Measurements from ENCODE around the gene PNLDC1.
"Not testable (repeated sequence)": the region's sequence is repeated elsewhere in the genome, so short reads cannot be mapped to it uniquely, and the experiment has no call there.

Gene PNLDC1

DNA sequence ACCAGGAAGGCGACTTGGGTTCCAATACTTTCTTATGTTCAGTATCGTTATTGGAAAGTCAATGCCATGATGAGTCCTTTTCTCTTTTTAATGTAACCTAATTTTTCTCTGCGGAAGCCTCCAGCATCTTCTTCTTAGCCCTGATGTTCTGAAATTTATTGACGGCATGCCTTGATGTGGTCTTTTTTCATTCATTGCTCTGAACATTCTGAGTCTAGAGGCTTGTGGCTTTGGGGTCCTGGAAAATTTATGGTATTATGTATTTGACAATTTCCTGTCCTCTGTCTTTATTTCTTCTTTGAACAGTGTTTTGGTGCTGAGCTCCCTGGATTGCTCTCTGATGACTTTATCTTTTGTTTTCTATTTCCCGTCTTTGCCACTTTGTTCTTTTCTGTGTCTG, 62.0 kb downstream of the PNLDC1 start:
- Histone ChIP-seq H3K9me2 (replicated peaks; ENCODE audit: insufficient read depth, low read length) (no peaks in the 10 kb centered on the region), H3K36me3 (replicated peaks; ENCODE audit: insufficient read depth, low read length) (no peaks in the 10 kb centered on the region), H3K4me3 (ENCODE audit: low read length) (no peak overlapping the region), H4K20me1 (ENCODE audit: insufficient read depth, low read length) (no peaks in the 10 kb centered on the region), H3K9me3 (replicated peaks; ENCODE audit: insufficient read depth, low read length) (no peaks in the 10 kb centered on the region), H3F3A (ENCODE audit: insufficient read depth, low read length) (no peaks in the 10 kb centered on the region), H3K4me1 (ENCODE audit: low read length) (no peaks in the 10 kb centered on the region), H3K27ac (ENCODE audit: low read length) (no peak overlapping the region), H2AFZ (ENCODE audit: low read length) (no peak overlapping the region), H3K9ac (ENCODE audit: low read length) (no peak overlapping the region), H3K4me2 (ENCODE audit: low read depth, low read length) (no peak overlapping the region), H3K79me2 (ENCODE audit: low read length) (no peaks in the 10 kb centered on the region), H3K27me3 (replicated peaks; ENCODE audit: insufficient read depth, low read length) (no peaks in the 10 kb centered on the region)
- no peak for DNase-seq
- TF ChIP-seq EZH2 (optimal IDR thresholded peaks at IDR 0.05; ENCODE audit: low read depth, low read length): no peak
- TF ChIP-seq, protein P1, sequence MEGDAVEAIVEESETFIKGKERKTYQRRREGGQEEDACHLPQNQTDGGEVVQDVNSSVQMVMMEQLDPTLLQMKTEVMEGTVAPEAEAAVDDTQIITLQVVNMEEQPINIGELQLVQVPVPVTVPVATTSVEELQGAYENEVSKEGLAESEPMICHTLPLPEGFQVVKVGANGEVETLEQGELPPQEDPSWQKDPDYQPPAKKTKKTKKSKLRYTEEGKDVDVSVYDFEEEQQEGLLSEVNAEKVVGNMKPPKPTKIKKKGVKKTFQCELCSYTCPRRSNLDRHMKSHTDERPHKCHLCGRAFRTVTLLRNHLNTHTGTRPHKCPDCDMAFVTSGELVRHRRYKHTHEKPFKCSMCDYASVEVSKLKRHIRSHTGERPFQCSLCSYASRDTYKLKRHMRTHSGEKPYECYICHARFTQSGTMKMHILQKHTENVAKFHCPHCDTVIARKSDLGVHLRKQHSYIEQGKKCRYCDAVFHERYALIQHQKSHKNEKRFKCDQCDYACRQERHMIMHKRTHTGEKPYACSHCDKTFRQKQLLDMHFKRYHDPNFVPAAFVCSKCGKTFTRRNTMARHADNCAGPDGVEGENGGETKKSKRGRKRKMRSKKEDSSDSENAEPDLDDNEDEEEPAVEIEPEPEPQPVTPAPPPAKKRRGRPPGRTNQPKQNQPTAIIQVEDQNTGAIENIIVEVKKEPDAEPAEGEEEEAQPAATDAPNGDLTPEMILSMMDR (IDR thresholded peaks at IDR 0.05; ENCODE audit: low read length): no peak
- no peak for TF ChIP-seq EZH2phosphoT487 (IDR thresholded peaks at IDR 0.05; ENCODE audit: low read length)

DNA sequence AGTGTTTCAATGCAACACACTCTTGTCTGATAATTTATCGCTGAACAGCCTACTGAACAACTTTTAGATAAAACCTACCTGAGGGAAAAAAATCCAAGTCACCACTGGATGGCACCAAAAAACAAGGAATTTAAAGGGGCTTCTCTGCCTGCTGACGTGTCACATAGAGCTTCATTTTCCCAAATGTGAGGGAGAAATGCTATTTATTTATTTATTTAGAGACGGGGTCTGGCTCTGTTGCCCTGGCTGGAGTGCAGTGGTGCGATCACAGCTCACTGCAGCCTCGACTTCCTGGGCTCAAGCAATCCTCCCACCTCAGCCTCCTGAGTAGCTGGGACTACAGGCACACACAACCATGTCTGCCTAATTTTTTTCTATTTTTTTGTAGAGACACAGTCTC, 63.3 kb downstream of the PNLDC1 start:
- not testable (repeated sequence) for H3K4me1 ChIP-seq (ENCODE audit: low read length); H3F3A ChIP-seq (ENCODE audit: insufficient read depth, low read length); H2AFZ ChIP-seq (ENCODE audit: low read length); H4K20me1 ChIP-seq (ENCODE audit: insufficient read depth, low read length); H3K4me2 ChIP-seq (ENCODE audit: low read depth, low read length); H3K79me2 ChIP-seq (ENCODE audit: low read length); H3K36me3 ChIP-seq (replicated peaks; ENCODE audit: insufficient read depth, low read length); H3K9me3 ChIP-seq (replicated peaks; ENCODE audit: insufficient read depth, low read length); H3K9ac ChIP-seq (ENCODE audit: low read length); H3K9me2 ChIP-seq (replicated peaks; ENCODE audit: insufficient read depth, low read length); H3K4me3 ChIP-seq (ENCODE audit: low read length); H3K27me3 ChIP-seq (replicated peaks; ENCODE audit: insufficient read depth, low read length); H3K27ac ChIP-seq (ENCODE audit: low read length)
- peak; percentile 19 for DNase-seq
- TF ChIP-seq, protein P1 (IDR thresholded peaks at IDR 0.05; ENCODE audit: low read length): peak; percentile 29

DNA sequence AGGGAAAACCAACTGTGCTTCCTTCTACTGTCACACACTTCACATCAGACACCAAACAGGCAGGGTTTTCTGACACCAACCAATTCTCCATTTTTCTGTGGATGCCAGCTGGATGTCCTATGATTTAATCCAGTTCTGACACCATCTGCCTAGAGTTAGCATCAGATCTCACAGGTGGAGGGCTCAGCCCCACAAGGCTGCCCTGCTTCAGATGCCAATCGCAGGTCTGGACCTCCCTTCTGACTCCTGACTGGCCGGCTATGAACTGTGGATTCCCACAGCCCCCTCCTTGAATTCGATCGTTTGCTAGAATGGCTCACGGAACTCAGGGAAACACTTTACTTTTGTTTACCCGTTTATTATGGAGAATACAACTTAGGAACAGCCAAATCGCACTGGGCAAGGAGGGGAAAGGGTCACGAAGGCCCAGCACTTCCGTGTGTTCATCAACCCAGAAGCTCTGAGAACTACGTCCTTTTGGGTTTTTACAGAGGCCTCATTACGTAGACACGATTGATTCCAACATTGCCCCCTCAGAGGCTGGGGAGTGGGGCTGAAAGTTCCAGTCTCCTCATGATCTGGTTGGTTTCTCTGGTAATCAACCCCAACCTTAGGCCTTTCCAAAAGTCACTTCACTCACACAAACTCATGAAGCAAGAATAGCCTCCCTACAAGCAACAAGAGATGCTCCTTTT, 65.3 kb downstream of the PNLDC1 start:
- H3K4me2 ChIP-seq (ENCODE audit: low read depth, low read length): no peak overlapping the region

More for the DNA sequence above, 65.3 kb downstream of the PNLDC1 start:
- H3K9me2 ChIP-seq (replicated peaks; ENCODE audit: insufficient read depth, low read length): no peaks in the 10 kb centered on the region
- H3K4me3 ChIP-seq (ENCODE audit: low read length): no peak overlapping the region
- no peaks in the 10 kb centered on the region for H3K36me3 ChIP-seq (replicated peaks; ENCODE audit: insufficient read depth, low read length)
- H3K9ac ChIP-seq (ENCODE audit: low read length): no peak overlapping the region
- no peaks in the 10 kb centered on the region for H3K27me3 ChIP-seq (replicated peaks; ENCODE audit: insufficient read depth, low read length)
- DNase-seq: no peak
- TF ChIP-seq EZH2phosphoT487 (IDR thresholded peaks at IDR 0.05; ENCODE audit: low read length) (no peak), EZH2 (optimal IDR thresholded peaks at IDR 0.05; ENCODE audit: low read depth, low read length) (no peak)
- TF ChIP-seq, protein P1 (IDR thresholded peaks at IDR 0.05; ENCODE audit: low read length): no peak
- no peak overlapping the region for H3K27ac ChIP-seq (ENCODE audit: low read length)
- H3K79me2 ChIP-seq (ENCODE audit: low read length): no peaks in the 10 kb centered on the region
- H3K4me1 ChIP-seq (ENCODE audit: low read length): no peaks in the 10 kb centered on the region
- H3F3A ChIP-seq (ENCODE audit: insufficient read depth, low read length): no peaks in the 10 kb centered on the region
- no peaks in the 10 kb centered on the region for H4K20me1 ChIP-seq (ENCODE audit: insufficient read depth, low read length)
- H3K9me3 ChIP-seq (replicated peaks; ENCODE audit: insufficient read depth, low read length): no peaks in the 10 kb centered on the region
- no peak overlapping the region for H2AFZ ChIP-seq (ENCODE audit: low read length)

All from MM.1S (cell line).